ENCODE measurements around the gene IKBKE.

The IKBKE gene

GRCh38 chr1:206497774-206498173 lies 27.5 kb downstream of the IKBKE start:
- no peak for DNase-seq

GRCh38 chr1:206498685-206499084 lies 28.4 kb downstream of the IKBKE start:
- no peak for DNase-seq

GRCh38 chr1:206500046-206500445 lies 29.8 kb downstream of the IKBKE start:
- no peak for DNase-seq

GRCh38 chr1:206501881-206502280 lies 31.6 kb downstream of the IKBKE start:
- DNase-seq, result no peak

GRCh38 chr1:206502403-206502802 lies 32.1 kb downstream of the IKBKE start:
- no peak for DNase-seq

GRCh38 chr1:206502812-206503211 lies 32.5 kb downstream of the IKBKE start:
- DNase-seq, result no peak

- DNase-seq, result peak in 1 of 2 experiments; percentile 23
Observed at GRCh38 chr1:206503591-206504362, 33.5 kb downstream of the IKBKE start.

GRCh38 chr1:206504363-206504713 lies 34.1 kb downstream of the IKBKE start:
- DNase-seq, result no peak

GRCh38 chr1:206505702-206506355 lies 35.6 kb downstream of the IKBKE start:
- DNase-seq, result no peak

GRCh38 chr1:206506405-206507283 lies 36.4 kb downstream of the IKBKE start:
- peak; percentile 4 to 15 for DNase-seq

GRCh38 chr1:206507284-206508129 lies 37.2 kb downstream of the IKBKE start, which contains the start of gene RASSF5:
RASSF5 (plus strand) TSS chr1:206507531; CDS start chr1:206507603, 72 bp downstream.
- peak; percentile 76 to 83 for DNase-seq

GRCh38 chr1:206508130-206508889 lies 38.0 kb downstream of the IKBKE start:
- no peak for DNase-seq

- DNase-seq, result no peak
Observed at GRCh38 chr1:206508956-206509355, 38.7 kb downstream of the IKBKE start.

GRCh38 chr1:206509612-206510257 lies 39.5 kb downstream of the IKBKE start:
- no peak for DNase-seq

- no peak for DNase-seq
Observed at GRCh38 chr1:206510371-206510770, 40.1 kb downstream of the IKBKE start.

GRCh38 chr1:206511362-206512057 lies 41.2 kb downstream of the IKBKE start:
- DNase-seq, result no peak

- DNase-seq, result no peak
Observed at GRCh38 chr1:206512058-206512850, 42.0 kb downstream of the IKBKE start.

GRCh38 chr1:206512851-206513180 lies 42.5 kb downstream of the IKBKE start:
- DNase-seq, result no peak

- no peak for DNase-seq
Observed at GRCh38 chr1:206513312-206514111, 43.2 kb downstream of the IKBKE start.

Data from stimulated activated CD4-positive, alpha-beta T cell treated with anti-CD3 and anti-CD28 coated beads, Interleukin-4, amount 100 ng/mL, for 4 hours (primary cell).